C4-2B (cell line): Measurements from ENCODE around the gene ADRB2.

Source experiments
- H3K27ac ChIP-seq: fragments of 450-650 bp; 2 replicates; pipeline ENCODE4 v1.5.1; 2017
- ZFX ChIP-seq: fragments of 450-650 bp; IDR thresholded peaks from 2 replicates; pipeline ENCODE4 v1.6.1; 2017
- TF ChIP-seq, protein P1 (sequence below): fragments of 450-650 bp; conservative IDR thresholded peaks from 2 replicates; pipeline ENCODE4 v1.5.1; 2017; ENCODE audit warnings: mild to moderate bottlenecking

ADRB2 gene

GRCh38 chr5:148837383-148837782 is 11.0 kb downstream of the ADRB2 start:
- TF ChIP-seq ZFX, result no peak
- TF ChIP-seq, protein P1, sequence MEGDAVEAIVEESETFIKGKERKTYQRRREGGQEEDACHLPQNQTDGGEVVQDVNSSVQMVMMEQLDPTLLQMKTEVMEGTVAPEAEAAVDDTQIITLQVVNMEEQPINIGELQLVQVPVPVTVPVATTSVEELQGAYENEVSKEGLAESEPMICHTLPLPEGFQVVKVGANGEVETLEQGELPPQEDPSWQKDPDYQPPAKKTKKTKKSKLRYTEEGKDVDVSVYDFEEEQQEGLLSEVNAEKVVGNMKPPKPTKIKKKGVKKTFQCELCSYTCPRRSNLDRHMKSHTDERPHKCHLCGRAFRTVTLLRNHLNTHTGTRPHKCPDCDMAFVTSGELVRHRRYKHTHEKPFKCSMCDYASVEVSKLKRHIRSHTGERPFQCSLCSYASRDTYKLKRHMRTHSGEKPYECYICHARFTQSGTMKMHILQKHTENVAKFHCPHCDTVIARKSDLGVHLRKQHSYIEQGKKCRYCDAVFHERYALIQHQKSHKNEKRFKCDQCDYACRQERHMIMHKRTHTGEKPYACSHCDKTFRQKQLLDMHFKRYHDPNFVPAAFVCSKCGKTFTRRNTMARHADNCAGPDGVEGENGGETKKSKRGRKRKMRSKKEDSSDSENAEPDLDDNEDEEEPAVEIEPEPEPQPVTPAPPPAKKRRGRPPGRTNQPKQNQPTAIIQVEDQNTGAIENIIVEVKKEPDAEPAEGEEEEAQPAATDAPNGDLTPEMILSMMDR, result no peak
- H3K27ac ChIP-seq, result peak overlapping the region; percentile 88; the same call in 1 of the 2 replicates

- peak overlapping the region; percentile 88 for H3K27ac ChIP-seq
- TF ChIP-seq, protein P1, result no peak
- TF ChIP-seq ZFX, result no peak
These were observed 11.9 kb downstream of the ADRB2 start for GRCh38 chr5:148838357-148838756.

DNA sequence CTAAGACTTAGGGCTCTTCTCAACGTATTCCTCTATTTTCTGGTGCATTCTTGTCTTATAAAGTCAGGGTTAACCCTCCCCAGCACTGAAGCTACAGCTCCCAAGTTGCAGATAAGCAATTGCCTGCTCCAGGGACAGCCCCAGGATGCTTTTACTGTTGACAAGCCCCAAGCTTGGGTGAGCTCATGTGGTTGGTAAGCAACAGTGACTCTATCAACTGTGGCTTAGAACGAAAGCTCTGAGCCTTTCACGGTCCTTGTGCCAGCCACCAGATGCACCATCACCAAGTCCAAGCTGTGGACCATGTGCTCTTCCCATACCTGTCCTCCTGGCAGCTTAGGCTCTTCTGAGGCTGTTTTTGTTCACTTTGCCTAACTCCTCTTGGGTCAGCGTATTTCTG is 13.5 kb downstream of the ADRB2 start:
- H3K27ac ChIP-seq, result peak overlapping the region; percentile 88
- no peak for TF ChIP-seq ZFX
- TF ChIP-seq, protein P1, result no peak

- no peak for TF ChIP-seq ZFX
- TF ChIP-seq, protein P1, result no peak
- H3K27ac ChIP-seq, result peak overlapping the region; percentile 88
These were observed 14.1 kb downstream of the ADRB2 start for GRCh38 chr5:148840531-148840930.

DNA sequence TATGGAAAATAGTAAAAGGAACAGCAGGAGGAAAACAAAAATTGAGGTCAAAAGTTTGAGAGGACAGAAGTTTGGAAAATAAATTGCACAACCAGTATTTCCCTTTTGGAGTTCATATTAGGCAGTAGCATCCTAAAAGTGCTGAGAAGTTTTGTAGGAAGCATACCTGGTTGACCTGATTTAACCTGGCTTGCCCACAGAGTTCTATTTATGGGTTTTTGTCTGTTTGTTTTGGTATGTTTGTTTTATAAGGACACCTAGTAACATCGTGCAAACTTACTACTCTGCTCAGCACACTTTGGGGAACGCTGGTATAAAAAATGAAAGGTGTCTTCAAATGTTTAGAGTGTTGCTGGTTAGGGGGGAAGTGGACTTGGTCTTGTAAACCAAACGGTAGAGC is 15.1 kb downstream of the ADRB2 start:
- peak overlapping the region; percentile 97; the same call in 1 of the 2 replicates for H3K27ac ChIP-seq
- TF ChIP-seq, protein P1, result no peak
- TF ChIP-seq ZFX, result no peak

- H3K27ac ChIP-seq, result peak overlapping the region; percentile 97
These were observed 15.8 kb downstream of the ADRB2 start for GRCh38 chr5:148842161-148842560.

GRCh38 chr5:148843510-148844318 is 17.3 kb downstream of the ADRB2 start:
- TF ChIP-seq ZFX, result no peak
- TF ChIP-seq, protein P1, result no peak
- H3K27ac ChIP-seq, result peak overlapping the region; percentile 97

More at GRCh38 chr5:148842161-148842560, 15.8 kb downstream of the ADRB2 start:
- no peak for TF ChIP-seq ZFX
- TF ChIP-seq, protein P1, result no peak
